A549 (cell line): ENCODE measurements around the gene IRAK1.

Source experiments
- CEBPB ChIP-seq, 2 experiments: fragments of >200 bp in 1 of 2; sonication (Bioruptor Twin) in 1 of 2; formaldehyde crosslinking in 1 of 2; IDR thresholded peaks; 2 replicates each; pipeline ENCODE4 v1.6.1; 2012 to 2016
- CHD4 ChIP-seq: fragments of 200-600 bp; sonication (generic); IDR thresholded peaks from 2 replicates; pipeline ENCODE4 v1.6.1; 2016; ENCODE audit warnings: antibody characterized with exemption, mild to moderate bottlenecking, borderline replicate concordance
- CTCF ChIP-seq: fragments of >200 bp; sonication (Bioruptor Twin); formaldehyde crosslinking; IDR thresholded peaks from 3 replicates; pipeline ENCODE4 v1.5.1; 2016
- FOSL2 ChIP-seq, 2 experiments: fragments of 450-650 bp in 1 of 2; fragments of >200 bp in 1 of 2; sonication (Bioruptor Twin) in 1 of 2; formaldehyde crosslinking; IDR thresholded peaks; 2 replicates each; pipeline versions ENCODE4 v1.5.0 to v1.6.1; 2016 to 2020; ENCODE audit warnings: mild to moderate bottlenecking in 1 of 2, moderate library complexity in 1 of 2
- HOXB5 ChIP-seq: fragments of 250-450 bp; sonication (Bioruptor Pico); IDR thresholded peaks from 2 replicates; pipeline ENCODE4 v1.5.0; 2020; ENCODE audit warnings: mild to moderate bottlenecking, moderate library complexity
- KDM1A ChIP-seq: fragments of 200-600 bp; sonication (generic); IDR thresholded peaks from 2 replicates; pipeline ENCODE4 v1.6.1; 2016; ENCODE audit warnings: low read depth, mild to moderate bottlenecking
- POLR2A ChIP-seq: IDR thresholded peaks from 2 replicates; pipeline ENCODE4 v1.6.1; 2012; ENCODE audit warnings: mild to moderate bottlenecking, low read length
- RAD21 ChIP-seq, 2 experiments: fragments of >200 bp in 1 of 2; sonication (Bioruptor Twin) in 1 of 2; formaldehyde crosslinking in 1 of 2; IDR thresholded peaks in 1 of 2; conservative IDR thresholded peaks in 1 of 2; 2 replicates in 1 of 2; 3 replicates in 1 of 2; pipeline ENCODE4 v1.6.1; 2012 to 2018; ENCODE audit warnings: inconsistent platforms in 1 of 2
- REST ChIP-seq: fragments of 200-600 bp; sonication (generic); IDR thresholded peaks from 2 replicates; pipeline ENCODE4 v1.6.1; 2016; ENCODE audit warnings: antibody characterized with exemption, mild to moderate bottlenecking, moderate library complexity
- ZFP36 ChIP-seq: fragments of 450-650 bp; IDR thresholded peaks from 2 replicates; pipeline ENCODE4 v1.6.1; 2014; ENCODE audit warnings: borderline replicate concordance; ENCODE audit not compliant: partially characterized antibody

GRCh38 chrX:154046031-154046781, 26.5 kb upstream of the IRAK1 start:
- TF ChIP-seq CHD4 (no peak), ZFP36 (no peak), FOSL2 (IDR thresholded peaks at IDR 0.05) (no peak), FOSL2 (CRISPR knock-in tag; IDR thresholded peaks at IDR 0.05) (no peak), CTCF (peak; percentile 17; the same call in 1 of the 3 replicates), REST (no peak), RAD21 (conservative IDR thresholded peaks at IDR 0.05 in 1 of 2, IDR thresholded peaks at IDR 0.05 in 1 of 2) (peak in 1 of 2 experiments; percentile 33; a peak in 2 of 5 replicates), CEBPB (IDR thresholded peaks at IDR 0.05) (no peak), POLR2A (no peak), KDM1A (no peak), HOXB5 (CRISPR knock-in tag) (no peak)
